HepG2 (cell line): ENCODE measurements around the gene OPN3.

Source experiments
- NFATC3 ChIP-seq: sonication (generic); formaldehyde crosslinking; IDR thresholded peaks from 2 replicates; pipeline ENCODE4 v1.5.1; 2020; ENCODE audit warnings: mild to moderate bottlenecking, missing genetic modification reagents
- ZNF431 ChIP-seq: sonication (generic); formaldehyde crosslinking; IDR thresholded peaks from 2 replicates; pipeline ENCODE4 v1.9.0; 2022; ENCODE audit warnings: missing genetic modification reagents, low read depth, mild to moderate bottlenecking, borderline replicate concordance

GRCh38 chr1:241679404-241679803 lies 39.2 kb upstream of the OPN3 start:
- TF ChIP-seq ZNF431 (CRISPR knock-in tag) (no peak), NFATC3 (no peak)
